SU-DHL-6 (cell line): ENCODE results near the gene GKAP1.
"Not testable (repeated sequence)": the region's sequence is repeated elsewhere in the genome, so short reads cannot be mapped to it uniquely, and the experiment has no call there.

Source experiments
- EZH2phosphoT487 ChIP-seq: fragments of 200-600 bp; sonication (generic), shearing (Covaris generic); conservative IDR thresholded peaks from 2 replicates; pipeline ENCODE4 v1.6.1; 2018; ENCODE audit warnings: mild to moderate bottlenecking, antibody characterized with exemption, low read length, moderate library complexity, mixed read lengths
- TF ChIP-seq, protein P1 (sequence below): fragments of 200-600 bp; sonication (generic); IDR thresholded peaks from one replicate; pipeline ENCODE4 v1.5.1; 2017; ENCODE audit warnings: antibody characterized with exemption, mild to moderate bottlenecking, low read length, moderate library complexity; ENCODE audit not compliant: insufficient read depth, poor library complexity, severe bottlenecking

DNA sequence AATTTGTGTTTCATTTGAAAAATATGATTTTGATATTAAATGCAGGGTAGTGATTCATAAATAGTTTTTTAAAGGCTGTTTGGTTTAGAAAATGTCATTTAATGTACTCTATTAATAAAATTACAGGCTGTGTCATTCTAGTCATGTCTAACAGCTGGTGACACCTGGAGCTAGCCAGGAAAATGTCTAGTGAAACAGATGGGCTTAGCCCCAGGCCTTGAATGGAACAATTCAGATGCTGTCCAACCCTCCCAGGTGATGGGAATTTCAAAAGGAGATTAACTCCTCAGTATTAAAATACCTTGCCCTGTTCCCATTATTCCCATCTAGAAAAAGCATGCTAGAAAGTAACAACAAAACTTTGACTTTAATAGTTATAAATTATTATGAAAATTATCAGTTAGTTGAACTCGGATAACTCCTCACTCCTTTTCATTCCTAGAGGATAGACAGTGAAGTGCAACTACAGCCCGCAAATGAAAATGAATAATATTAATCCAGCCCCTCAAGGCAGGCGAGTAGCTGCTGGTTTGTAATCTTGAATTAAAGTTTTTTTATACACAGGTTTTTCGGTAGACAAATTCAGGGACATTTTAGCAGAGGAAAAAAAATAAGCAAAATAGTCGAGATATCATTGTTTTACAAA lies 13.0 kb upstream of the GKAP1 start:
- TF ChIP-seq EZH2phosphoT487: not testable (repeated sequence)
- TF ChIP-seq, protein P1, sequence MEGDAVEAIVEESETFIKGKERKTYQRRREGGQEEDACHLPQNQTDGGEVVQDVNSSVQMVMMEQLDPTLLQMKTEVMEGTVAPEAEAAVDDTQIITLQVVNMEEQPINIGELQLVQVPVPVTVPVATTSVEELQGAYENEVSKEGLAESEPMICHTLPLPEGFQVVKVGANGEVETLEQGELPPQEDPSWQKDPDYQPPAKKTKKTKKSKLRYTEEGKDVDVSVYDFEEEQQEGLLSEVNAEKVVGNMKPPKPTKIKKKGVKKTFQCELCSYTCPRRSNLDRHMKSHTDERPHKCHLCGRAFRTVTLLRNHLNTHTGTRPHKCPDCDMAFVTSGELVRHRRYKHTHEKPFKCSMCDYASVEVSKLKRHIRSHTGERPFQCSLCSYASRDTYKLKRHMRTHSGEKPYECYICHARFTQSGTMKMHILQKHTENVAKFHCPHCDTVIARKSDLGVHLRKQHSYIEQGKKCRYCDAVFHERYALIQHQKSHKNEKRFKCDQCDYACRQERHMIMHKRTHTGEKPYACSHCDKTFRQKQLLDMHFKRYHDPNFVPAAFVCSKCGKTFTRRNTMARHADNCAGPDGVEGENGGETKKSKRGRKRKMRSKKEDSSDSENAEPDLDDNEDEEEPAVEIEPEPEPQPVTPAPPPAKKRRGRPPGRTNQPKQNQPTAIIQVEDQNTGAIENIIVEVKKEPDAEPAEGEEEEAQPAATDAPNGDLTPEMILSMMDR: not testable (repeated sequence)
